GM12878 (cell line): ENCODE data around the gene TCEANC2.

ENCODE experiments used
- CHD1 ChIP-seq: IDR thresholded peaks from 2 replicates; pipeline ENCODE4 v1.6.1; 2012; ENCODE audit warnings: low read depth, low read length, improper control_type of control experiment
- CREB1 ChIP-seq: IDR thresholded peaks from 2 replicates; pipeline ENCODE4 v1.6.1; 2012; ENCODE audit warnings: low read depth, mild to moderate bottlenecking, inconsistent platforms
- EP300 ChIP-seq, 2 experiments: fragments of 150-350 bp in 1 of 2; IDR thresholded peaks; 2 replicates each; pipeline ENCODE4 v1.6.1; 2011 to 2012; ENCODE audit warnings: low read depth in 2 of 2, low read length in 2 of 2, borderline replicate concordance in 1 of 2, improper control_type of control experiment in 1 of 2, inconsistent platforms in 1 of 2; ENCODE audit not compliant: control insufficient read depth in 1 of 2
- POLR2A ChIP-seq: IDR thresholded peaks from 2 replicates; pipeline ENCODE4 v1.6.1; 2011; ENCODE audit warnings: low read depth, mild to moderate bottlenecking, low read length
- TF ChIP-seq, protein P1 (sequence below): IDR thresholded peaks from 2 replicates; pipeline ENCODE4 v1.6.1; 2012; ENCODE audit warnings: mild to moderate bottlenecking, low read depth, low read length
- TF ChIP-seq, protein P2 (sequence below): IDR thresholded peaks from 2 replicates; pipeline ENCODE4 v1.6.1; 2011; ENCODE audit warnings: mild to moderate bottlenecking, low read depth, low read length, moderate library complexity; ENCODE audit not compliant: insufficient replicate concordance

DNA sequence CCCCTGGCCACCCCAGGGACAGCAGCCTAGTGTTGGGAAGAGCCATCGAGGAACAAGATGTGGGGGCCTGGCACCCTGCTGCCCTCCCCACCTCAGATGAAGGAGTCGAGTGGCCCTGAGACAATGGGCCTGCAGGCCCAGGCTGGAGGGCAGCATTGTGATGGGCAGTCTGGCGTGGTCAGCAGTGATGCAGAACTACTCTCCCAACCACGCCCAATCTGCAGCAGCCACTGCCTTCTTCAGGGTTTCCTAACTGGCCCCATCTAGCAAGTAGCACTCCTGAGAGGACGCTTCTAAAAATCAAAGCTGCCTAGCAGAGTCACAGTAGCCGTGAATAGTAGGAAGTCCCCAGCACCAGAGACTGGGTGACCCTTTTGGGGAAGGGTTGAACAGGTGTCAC is 80.9 kb downstream of the TCEANC2 start:
- TF ChIP-seq POLR2A = no peak
- no peak for TF ChIP-seq EP300 (IDR thresholded peaks at IDR 0.05; ENCODE audit: borderline replicate concordance in 1 of 2, control insufficient read depth in 1 of 2, low read depth in 2 of 2, low read length in 2 of 2)
- TF ChIP-seq, protein P1, sequence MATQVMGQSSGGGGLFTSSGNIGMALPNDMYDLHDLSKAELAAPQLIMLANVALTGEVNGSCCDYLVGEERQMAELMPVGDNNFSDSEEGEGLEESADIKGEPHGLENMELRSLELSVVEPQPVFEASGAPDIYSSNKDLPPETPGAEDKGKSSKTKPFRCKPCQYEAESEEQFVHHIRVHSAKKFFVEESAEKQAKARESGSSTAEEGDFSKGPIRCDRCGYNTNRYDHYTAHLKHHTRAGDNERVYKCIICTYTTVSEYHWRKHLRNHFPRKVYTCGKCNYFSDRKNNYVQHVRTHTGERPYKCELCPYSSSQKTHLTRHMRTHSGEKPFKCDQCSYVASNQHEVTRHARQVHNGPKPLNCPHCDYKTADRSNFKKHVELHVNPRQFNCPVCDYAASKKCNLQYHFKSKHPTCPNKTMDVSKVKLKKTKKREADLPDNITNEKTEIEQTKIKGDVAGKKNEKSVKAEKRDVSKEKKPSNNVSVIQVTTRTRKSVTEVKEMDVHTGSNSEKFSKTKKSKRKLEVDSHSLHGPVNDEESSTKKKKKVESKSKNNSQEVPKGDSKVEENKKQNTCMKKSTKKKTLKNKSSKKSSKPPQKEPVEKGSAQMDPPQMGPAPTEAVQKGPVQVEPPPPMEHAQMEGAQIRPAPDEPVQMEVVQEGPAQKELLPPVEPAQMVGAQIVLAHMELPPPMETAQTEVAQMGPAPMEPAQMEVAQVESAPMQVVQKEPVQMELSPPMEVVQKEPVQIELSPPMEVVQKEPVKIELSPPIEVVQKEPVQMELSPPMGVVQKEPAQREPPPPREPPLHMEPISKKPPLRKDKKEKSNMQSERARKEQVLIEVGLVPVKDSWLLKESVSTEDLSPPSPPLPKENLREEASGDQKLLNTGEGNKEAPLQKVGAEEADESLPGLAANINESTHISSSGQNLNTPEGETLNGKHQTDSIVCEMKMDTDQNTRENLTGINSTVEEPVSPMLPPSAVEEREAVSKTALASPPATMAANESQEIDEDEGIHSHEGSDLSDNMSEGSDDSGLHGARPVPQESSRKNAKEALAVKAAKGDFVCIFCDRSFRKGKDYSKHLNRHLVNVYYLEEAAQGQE = no peak
- TF ChIP-seq, protein P2, sequence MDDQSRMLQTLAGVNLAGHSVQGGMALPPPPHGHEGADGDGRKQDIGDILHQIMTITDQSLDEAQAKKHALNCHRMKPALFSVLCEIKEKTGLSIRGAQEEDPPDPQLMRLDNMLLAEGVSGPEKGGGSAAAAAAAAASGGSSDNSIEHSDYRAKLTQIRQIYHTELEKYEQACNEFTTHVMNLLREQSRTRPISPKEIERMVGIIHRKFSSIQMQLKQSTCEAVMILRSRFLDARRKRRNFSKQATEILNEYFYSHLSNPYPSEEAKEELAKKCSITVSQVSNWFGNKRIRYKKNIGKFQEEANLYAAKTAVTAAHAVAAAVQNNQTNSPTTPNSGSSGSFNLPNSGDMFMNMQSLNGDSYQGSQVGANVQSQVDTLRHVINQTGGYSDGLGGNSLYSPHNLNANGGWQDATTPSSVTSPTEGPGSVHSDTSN = no peak
- TF ChIP-seq CREB1 = no peak
- no peak for TF ChIP-seq CHD1
